NCI-H2107 treated with DMSO at 0.1 percent for 48 hours (cell line): ENCODE results near the gene PREP.
"Not testable (repeated sequence)": the region's sequence is repeated elsewhere in the genome, so short reads cannot be mapped to it uniquely, and the experiment has no call there.

ENCODE experiments used
- DNase-seq: peaks from one replicate; lab custom pipeline; 2025; ENCODE audit not compliant: unreplicated experiment; lab: John Stamatoyannopoulos, UW

PREP gene

GRCh38 chr6:105402939-105403935, at the start of gene PREP:
PREP (minus strand) TSS chr6:105403082; CDS start chr6:105402891, 191 bp downstream.
- DNase-seq = peak; percentile 43

- DNase-seq = no peak
Observed at GRCh38 chr6:105452376-105452775, 49.5 kb upstream of the PREP start.

GRCh38 chr6:105449756-105450390, 47.0 kb upstream of the PREP start:
- no peak for DNase-seq

GRCh38 chr6:105445481-105445880, 42.6 kb upstream of the PREP start:
- DNase-seq = no peak

GRCh38 chr6:105443941-105444340, 41.1 kb upstream of the PREP start:
- DNase-seq = no peak

- no peak for DNase-seq
Observed at GRCh38 chr6:105442369-105442768, 39.5 kb upstream of the PREP start.

GRCh38 chr6:105437236-105437635, 34.4 kb upstream of the PREP start:
- DNase-seq = no peak

GRCh38 chr6:105433723-105434122, 30.8 kb upstream of the PREP start:
- no peak for DNase-seq

GRCh38 chr6:105432797-105433196, 29.9 kb upstream of the PREP start:
- DNase-seq = no peak

GRCh38 chr6:105431226-105431625, 28.3 kb upstream of the PREP start:
- no peak for DNase-seq

GRCh38 chr6:105430685-105431084, 27.8 kb upstream of the PREP start:
- DNase-seq = no peak

- DNase-seq = no peak
Observed at GRCh38 chr6:105429676-105430075, 26.8 kb upstream of the PREP start.

- no peak for DNase-seq
Observed at GRCh38 chr6:105428342-105428957, 25.6 kb upstream of the PREP start.

GRCh38 chr6:105424175-105424783, 21.4 kb upstream of the PREP start:
- peak; percentile 61 for DNase-seq

- not testable (repeated sequence) for DNase-seq
Observed at GRCh38 chr6:105416971-105417370, 14.1 kb upstream of the PREP start.

GRCh38 chr6:105409734-105410133, 6.9 kb upstream of the PREP start:
- no peak for DNase-seq

GRCh38 chr6:105402090-105402938, 568 bp downstream of the PREP start:
- no peak for DNase-seq

- DNase-seq = no peak
Observed at GRCh38 chr6:105401247-105402089, 1.4 kb downstream of the PREP start.

- no peak for DNase-seq
Observed at GRCh38 chr6:105400501-105400900, 2.4 kb downstream of the PREP start.
